HG02870 (cell line): ENCODE results near the gene CCDC78.
"Not testable (repeated sequence)": the region's sequence is repeated elsewhere in the genome, so short reads cannot be mapped to it uniquely, and the experiment has no call there.

ENCODE experiments used
- ATAC-seq: cut with Tn5 transposase; IDR thresholded peaks from one replicate; pipeline ENCODE4 v1.9.1; 2021; ENCODE audit warnings: mild to moderate bottlenecking, moderate library complexity; ENCODE audit not compliant: unreplicated experiment

The CCDC78 gene

DNA sequence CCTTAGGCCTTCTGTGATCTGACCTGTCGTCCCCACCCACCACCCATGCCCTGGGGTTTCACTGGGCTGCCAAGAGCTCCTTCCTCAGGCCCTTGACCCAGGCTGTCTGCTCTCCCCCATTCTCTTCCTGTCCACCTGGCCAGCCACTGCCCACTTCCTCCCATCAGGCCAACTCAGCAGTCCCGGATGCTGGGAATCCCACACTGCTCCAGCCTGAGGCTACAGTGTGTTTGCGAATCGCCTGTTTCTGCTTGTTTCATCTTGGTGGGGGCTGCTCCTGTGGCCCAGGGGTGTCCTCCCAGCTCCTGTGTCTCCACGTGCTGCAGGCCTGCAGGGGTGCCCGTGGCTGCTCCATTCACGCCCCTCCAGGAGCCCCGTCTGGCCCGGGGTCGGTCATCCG is 12.2 kb downstream of the CCDC78 start:
- no peak for ATAC-seq

DNA sequence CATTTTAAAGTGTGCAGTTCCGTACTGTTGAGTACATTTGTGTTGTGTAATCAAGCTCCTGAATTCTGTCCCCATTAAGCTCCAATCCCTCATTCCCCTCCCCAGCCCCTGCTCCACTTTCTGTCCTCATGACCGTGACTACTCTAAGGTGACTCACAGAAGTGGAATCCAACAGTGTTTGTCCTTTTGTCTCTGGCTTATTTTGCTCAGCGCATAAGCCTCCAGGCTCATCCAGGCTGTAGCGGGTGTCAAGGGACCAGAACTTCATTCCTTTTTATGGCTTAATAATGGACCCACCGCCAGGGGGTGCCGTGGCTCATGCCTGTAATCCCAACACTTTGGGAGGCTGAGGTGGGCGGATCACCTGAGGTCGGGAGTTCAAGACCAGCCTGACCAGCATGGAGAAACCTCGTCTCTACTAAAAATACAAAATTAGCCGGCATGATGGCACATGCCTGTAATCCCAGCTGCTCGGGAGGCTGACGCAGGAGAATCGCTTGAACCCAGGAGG is 13.4 kb downstream of the CCDC78 start:
- not testable (repeated sequence) for ATAC-seq

DNA sequence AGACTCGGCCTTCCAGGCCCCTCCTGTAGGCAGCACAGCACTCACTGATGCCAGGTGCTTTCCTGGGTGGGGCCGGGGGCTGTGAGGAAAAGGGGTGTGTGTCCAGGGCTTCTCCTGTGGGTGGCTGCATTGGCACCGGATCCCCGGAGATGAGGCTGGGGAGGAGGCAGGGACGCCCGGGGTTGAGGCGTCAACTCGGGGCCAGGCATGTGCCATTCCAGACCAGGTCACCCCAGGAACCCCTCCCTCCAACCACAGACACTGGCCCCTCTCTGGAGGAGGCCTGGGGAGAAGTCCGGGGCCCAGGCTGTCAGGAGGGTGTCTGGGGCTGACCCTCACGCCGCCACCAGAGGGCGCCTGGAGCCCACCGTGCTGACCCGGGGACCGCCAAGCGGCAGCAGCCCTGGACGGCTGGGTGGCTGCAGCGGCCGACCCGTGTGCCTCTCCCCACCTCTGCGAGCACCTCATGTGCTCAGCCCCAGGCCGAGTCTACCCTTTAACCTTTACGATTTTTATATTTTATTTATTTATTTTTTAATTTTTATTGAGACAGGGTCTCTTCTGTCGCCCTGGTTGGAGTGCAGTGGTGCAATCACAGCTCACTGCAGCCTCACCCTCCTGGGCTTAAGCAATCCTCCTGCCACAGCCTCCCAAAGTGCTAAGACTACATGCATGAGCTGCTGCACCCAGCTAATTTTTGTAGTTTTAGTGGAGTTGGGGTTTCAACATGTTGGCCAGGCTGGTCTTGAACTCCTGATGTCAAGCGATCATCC is 14.5 kb downstream of the CCDC78 start:
- no peak for ATAC-seq

DNA sequence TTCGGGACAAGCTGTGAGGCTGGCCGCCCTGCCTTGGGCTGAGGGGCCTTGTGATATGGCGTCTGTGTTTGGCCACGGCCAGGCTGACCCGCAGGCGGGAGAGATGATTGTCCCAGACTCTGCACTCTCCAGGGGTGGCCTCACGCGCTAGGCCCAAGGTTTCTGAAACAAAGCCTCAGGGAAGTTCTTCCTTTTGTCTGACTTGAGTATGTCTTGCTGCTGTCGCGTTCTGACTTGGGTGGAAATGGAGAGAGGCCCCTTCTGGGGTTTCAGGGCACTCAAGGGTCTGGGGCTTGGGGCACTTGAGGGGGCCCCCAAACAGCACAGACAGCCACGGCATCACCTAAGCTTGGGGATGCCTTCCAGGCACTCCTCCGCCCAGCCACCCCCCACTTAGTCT is 15.2 kb downstream of the CCDC78 start:
- ATAC-seq, result no peak

DNA sequence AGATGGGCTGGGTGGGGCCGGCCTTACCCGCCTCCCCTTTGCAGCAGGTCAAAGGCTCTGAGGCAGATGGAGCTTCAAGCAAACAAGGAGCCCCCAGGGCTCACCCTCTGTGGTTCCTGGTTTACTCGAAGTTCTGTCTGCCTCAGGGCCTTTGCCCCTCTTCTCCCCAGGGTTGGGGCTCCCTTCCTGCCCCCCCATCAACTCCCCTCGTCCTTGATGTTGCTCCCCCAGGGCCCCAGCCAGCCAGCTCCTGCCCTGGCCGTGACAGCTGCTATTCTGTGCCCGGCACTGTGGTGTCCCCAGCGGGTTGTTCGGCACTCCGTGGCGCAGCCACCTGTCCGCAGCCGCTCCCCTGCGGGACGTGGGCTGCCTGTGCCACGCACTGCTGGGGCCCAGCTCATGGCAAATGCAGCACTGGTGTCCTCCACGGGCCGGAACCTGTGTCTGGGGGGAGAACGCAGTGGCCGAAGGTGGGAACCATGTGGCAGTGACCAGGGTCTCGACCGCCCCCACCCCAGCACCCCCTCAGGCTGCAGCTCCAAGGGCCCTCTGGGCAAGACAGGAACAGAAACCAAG is 15.7 kb downstream of the CCDC78 start:
- no peak for ATAC-seq

DNA sequence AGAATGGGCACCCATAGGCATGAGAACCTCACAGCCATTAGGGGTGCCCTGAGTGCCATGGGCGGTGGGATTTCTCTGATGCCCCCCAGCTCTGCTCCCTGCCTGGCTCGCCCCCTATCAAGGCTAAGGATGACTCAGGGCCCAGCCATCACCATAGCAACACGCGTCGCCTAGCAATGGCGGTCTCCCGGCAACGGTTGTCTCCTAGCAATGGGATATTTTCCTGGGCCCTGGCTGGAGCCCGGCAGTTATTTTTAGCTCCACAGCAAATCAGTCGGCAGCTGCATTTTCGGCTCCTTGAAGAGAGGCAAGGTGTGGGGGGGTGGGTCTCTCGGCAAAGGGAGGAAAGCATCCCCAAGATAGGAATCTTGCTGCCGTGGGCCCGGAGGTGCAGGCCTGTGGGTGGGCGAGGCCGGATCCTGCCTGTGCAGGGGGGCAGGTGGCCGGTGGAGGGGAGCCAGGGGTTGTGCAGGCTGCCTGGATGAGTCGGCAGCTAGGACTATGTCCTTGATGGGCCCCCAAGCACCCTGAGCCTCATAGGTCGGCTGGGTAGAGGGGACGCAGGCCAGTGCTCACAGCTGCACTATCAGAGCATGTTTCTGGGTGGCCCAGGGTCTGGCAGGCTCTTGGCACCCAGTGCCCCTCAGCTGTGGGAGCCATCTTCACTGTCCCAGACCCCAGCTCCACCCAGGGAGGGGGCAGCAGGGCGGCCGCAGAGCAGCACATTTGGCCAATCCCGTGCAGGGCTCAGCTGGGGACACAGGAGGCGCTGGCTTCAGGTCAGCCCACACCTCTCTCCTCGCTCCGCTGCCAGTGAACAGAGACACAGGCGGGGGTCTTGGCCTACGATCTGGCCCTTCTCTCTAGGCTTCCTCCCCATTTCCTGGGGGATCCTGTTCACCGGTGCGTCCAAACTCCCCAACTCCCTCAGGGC is 16.4 kb downstream of the CCDC78 start:
- no peak for ATAC-seq

DNA sequence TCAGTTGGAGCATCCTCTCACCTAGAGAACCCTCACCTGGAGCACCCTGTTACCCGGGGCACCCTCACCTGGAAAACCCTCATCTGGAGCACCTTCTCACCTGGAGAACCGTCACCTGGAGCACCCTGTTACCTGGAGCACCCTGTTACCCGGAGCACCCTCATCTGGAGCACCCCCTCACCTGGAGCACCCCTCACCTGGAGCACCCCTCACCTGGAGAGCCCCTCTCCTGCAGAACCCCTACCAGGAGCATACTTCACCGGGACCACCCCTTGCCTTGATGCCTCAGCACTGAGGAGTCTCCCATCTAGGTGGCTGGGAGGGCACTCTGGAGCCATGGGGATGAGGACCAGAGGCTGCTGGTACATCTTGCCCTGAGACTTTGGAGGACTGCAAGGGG is 17.3 kb downstream of the CCDC78 start:
- ATAC-seq, result no peak

DNA sequence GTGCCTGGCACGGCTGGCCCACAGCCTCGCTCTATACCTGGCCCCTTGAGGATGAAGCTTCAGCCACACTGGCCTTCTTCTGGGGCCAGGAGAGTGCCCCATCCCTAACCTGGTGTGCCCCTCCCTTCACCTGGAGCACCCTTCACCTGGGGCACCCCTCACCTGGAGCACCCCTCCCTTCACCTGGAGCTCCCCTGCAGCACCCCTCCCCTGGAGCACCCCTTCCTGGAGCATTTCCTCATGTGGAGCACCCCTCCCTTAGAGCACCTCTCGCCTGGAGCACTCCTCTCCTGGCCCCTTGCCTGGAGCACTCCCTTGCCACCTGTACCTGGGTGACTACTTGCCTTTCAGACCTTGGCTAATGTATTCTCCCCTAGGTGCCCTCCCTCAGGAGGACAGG is 18.2 kb downstream of the CCDC78 start:
- no peak for ATAC-seq

DNA sequence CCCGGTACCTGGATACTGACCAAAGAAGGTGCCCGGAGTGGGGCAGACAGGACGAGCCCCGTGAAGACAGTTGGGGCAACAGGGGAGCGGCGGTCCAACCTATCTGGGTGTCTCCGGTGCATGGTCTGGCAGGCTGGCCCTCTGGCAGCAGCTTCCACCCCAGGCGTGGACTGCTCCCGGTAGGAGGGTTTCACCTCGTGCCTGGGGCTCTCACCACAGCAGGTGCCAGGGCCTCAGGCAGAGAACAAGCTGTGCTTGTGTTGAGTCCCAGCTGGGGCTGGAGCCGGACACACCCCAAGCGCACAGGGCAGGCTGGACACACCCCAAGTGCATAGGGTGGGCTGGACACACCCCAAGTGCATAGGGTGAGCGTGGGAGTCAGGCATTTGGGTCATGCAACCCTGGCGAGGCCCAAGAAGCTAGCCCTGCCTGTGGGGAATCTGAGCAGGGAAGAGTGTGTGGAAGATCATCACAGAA is 19.1 kb downstream of the CCDC78 start:
- ATAC-seq, result no peak

DNA sequence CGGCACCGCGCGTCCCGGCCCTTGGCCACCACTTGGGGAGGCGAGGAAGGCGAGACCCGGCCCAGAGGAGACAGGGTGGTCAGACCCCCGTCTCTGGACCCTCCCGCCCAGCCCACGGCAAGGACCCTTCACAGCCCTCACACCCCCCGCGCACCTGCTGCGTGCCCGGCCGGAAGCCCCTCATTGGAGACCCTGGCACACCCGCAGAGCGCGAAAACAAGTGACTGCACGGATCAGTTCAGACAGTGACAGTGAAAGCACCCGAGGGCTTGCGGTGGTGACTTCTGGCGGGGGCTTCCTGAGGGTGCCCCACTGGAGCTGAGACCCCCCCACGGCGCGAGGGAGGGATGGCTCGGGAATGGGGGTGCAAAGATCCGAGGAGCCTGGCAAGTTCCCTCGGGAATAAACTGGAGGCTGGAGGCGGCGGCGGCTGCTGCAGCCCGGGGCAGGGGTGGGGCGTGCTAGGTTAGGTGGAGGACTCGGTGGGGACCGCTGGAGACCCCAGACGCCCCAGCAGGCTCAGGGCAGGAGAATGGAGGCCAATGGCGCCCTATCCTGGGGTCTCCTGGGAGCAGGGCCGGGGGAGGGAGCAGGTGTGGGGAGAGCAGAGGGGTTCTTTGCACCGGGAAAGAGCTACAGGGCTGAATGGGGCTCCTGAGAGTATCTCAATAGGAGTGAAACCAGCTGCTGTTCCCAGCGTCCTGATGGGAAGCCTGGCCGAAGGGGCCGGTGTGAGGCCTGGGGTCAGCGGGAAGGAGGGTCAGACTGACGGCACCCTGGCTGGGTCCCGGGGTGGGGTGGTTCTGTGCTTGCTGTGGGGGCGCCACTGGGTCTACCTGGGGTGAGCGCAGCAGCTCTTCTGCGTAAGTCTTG is 19.8 kb downstream of the CCDC78 start:
- ATAC-seq, result no peak

DNA sequence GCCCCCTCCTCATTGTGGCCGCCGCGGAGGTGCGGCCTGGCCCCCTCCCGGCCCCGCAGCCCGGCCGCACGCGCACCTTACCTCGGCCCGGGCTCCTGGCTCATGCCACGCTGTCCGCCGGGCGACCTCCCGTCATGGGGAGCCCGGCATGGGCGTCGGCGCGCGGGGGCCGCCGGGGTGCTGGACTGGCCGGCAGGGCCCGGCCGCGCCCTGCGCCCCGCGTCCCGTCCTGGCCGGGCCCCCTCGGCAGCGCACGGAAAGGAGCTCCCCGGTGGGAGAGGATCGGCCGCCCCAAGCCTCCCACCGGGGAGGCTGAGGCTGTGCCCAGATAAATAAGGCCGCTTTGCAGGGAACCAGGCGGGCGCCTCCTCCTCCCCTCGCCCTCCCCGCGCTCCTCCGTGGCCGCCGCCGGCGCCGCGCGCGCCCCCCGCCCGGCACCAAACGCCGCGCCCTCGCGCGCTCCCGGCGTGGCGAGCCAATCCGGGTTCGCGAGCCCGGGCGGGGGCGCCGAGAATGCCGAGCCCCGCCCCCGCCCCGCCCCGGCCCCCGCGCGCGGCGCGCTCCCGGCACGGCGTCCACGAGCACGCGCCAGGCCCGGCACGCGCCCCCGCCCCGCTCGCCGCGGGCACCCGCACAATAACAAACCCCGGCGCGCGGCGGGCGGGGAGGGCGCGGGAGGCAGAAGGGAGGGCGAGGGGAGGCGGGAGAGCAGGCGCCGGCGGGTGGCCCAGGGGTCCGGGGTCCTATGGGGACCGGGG is 20.6 kb downstream of the CCDC78 start, which contains the start of gene FBXL16:
Gene FBXL16, minus strand, starts transcription at position 371 of the 758 bp plus-strand sequence. CDS start 8,396 bp downstream, outside the sequence.
- ATAC-seq, result no peak

DNA sequence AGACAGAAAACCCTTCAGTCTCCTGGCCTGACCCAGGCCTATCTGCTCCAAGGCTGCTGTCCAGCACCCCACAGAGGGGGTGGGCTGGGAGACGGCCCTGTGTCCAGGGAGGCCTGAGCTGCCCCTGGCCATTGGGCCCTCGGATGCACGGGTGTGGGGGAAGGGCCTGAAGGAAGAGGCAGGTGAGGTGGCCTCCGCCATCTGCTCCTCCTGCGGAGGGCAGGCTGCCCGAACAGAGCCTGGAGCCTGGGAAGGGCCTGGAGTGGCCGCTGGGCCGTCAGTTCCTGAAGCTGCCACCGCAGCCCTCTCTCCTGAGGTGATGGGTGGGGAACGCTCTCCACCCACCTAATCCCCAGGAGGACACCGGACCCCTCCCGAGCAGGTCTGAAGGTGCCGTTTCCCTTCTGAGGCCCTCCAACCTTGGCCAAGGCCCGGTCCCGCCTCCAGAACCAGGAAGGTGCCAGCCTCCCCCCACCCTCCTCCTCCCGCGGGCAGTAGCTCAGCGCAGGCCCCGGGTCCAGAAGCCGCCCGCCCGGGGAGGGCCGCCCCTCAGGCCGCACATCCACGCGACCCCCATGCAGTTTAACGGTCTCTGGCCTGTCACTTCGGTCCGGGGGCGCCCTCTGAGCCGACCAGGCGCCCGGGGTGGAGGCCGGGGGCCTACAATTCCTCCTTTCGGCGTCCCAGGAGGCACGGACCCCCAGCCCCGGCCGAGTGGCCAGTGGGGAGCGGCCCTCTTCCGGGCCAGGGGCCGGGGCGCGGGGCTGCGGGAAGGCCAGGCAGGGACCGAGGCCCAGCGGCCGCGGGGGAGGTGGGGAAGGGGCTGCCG is 21.5 kb downstream of the CCDC78 start:
- ATAC-seq, result no peak

DNA sequence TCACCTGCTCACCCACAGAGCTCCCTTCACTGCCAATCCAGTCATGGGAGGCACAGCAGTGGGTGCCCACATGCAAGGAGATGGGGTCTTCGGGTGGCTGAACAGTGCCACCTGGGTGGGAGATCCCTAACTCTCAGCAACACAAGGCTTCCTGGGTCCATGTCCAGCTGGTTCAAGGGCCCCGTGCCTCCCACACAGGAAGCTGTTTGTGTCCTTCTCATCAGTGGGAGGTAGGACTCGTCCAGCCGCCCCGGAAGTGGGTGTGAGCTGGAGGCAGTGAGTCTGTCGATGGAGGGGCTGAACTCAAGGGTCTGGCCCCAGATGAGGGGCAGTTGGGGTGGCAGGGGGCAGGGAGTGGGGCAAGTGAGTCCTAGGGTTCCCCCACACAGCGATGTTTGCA is 22.2 kb downstream of the CCDC78 start:
- no peak for ATAC-seq

DNA sequence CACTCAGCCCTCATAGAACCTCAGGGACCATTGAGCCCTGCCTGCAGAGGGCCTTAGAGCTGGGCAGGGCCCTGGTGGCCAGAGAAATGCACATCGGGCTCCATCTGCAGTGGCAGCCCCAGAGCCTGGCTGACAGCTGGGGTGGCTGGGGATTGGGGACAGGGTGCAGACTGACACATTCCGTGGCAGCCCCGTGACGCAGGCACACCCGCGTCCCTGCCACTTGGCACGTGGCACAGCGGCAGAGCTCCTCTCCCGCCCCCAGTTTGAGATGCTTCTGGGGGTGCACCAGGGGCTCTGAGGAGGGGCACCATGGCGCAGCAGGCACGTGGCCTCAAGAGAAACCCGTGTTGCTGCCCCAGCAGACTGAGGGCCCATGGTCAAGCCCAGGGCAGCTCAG is 22.8 kb downstream of the CCDC78 start:
- ATAC-seq, result no peak

DNA sequence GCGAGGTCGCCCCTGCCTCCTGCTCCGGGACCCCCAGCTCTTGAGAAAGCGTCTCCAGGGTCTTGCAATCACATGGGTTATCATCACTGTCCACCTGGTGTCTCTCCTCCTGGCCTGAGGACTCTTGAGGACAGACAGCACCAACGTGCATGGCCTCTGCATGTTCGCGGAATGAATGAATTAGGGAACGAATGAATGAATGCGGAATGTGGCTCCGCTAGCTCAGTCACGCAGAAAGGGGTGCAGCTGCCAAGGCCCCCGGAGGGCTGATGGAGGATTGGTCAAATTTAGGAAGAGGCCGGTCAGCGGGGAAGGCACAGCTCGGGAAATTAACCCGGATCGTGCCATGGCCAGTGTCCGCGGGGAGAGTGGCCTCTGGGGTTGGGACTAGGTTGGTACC is 23.9 kb downstream of the CCDC78 start:
- ATAC-seq, result no peak

DNA sequence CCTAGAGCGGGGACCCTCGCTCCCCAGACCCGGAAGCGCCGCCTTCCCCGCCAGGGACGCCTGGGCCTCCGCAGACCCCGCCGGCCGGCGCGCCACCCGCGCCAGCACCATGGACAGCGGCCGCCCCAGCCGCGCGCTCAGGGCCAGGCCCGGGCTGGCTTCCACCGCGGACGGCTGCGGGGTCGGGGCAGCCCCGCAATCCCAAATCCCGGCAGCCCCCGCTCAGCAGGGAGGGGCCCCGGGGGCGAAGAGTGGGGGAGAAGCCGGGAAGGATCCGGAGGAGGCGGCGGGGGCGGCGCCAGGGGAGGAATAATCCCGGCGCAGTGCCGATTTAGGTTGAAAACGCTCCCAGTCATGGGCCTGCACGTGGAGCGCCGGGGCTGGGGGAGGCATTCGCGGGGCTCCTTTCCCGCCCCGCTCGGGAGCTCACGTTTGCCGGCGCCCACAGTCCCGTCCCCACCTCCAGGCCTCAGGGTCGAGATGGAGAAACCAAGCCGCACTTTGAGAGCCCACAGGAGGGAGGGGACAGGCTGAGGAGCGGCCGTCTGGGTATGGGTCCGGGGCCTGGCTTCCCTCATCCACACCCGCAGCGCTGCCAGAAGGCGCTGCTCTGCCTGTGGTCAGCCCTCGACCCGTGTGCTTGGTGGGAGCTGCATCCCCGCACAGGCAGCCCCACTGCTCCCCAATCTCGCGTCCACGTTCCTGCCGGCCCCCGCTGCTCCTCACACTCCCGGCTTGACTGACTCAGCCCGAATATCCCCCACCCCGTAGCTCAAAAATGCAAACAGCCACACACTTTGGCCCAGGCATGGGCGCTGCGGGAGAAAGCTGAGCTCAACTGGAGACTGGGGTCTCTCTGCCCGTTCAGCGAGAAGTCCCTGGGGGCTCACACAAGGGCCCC is 25.3 kb downstream of the CCDC78 start:
- no peak for ATAC-seq

DNA sequence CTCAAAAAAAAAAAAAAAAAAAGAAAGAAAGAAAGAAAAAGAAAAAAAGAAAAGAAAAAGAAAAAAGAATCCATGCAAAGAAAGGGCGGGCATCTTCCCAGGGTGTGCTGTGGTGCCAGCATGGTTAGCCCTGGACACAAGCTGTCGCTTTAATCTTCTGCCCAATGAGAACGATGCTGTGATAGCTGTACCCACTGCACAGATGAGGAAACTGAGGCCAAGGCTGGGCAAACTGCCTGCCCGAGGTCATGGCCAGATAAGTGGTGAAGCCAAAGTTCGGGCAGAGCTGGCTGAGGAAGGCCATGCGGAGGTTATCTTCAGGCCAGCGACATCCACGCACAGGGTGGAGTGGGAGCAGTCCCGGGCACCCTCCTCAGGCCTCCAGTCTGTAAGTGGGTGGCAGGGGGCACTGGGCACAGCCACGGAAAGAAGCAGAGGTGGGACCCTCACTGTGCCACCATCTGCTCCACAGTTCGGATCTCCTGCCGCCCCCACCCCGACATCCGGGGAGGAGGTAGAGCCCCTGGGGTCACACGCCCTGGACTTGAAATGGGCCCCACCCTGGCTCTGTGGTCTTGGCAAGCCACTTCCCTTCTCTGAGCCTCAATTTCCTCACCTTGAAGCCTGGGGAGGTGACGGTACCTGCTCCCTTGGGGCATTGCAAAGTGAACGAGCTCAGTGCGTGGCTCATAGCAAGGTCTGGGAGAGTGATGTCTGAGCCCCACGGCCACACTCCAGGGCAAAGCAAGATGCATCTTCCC is 27.2 kb downstream of the CCDC78 start:
- ATAC-seq, result no peak
